Left renal cortex interstitium (tissue), 4 donors: ENCODE data around the gene TBC1D4. TPM values are rescaled to one million over a fixed set of nuclear protein-coding genes. Genes with fewer than 3 reads are reported as not detected.

Source experiments
- DNase-seq, 4 donors: peaks; one replicate each; pipeline ENCODE4 v3.0.0-alpha.2; 2013; ENCODE audit warnings: low read depth in 4 of 4, low spot score in 2 of 4, missing footprints in 1 of 4
- polyA plus RNA-seq, 4 donors: library from polyadenylated mRNA; unstranded; fragments of 120-200 nt; gene quantifications; one replicate each; pipeline ENCODE4 v1.2.1, GENCODE V29; 2013; ENCODE audit not compliant: insufficient read length in 4 of 4

TBC1D4 gene
- polyA plus RNA-seq, 4 donors, result 49.4 to 66.5 (median 53.9) TPM

GRCh38 chr13:75395066-75395465, 86.9 kb downstream of the TBC1D4 start:
- no peak for DNase-seq

- no peak for DNase-seq
Observed at GRCh38 chr13:75393839-75394520, 88.0 kb downstream of the TBC1D4 start.

GRCh38 chr13:75391432-75392100, 90.4 kb downstream of the TBC1D4 start:
- no peak for DNase-seq

GRCh38 chr13:75390229-75390628, 91.7 kb downstream of the TBC1D4 start:
- no peak for DNase-seq

GRCh38 chr13:75385708-75386083, 96.3 kb downstream of the TBC1D4 start:
- DNase-seq, result no peak

GRCh38 chr13:75384879-75385707, 96.9 kb downstream of the TBC1D4 start:
- DNase-seq, result no peak

GRCh38 chr13:75383064-75383715, 98.8 kb downstream of the TBC1D4 start:
- DNase-seq, result no peak

GRCh38 chr13:75378301-75378700, 103.7 kb downstream of the TBC1D4 start:
- DNase-seq, result no peak

- DNase-seq, result no peak
Observed at GRCh38 chr13:75376792-75377402, 105.1 kb downstream of the TBC1D4 start.

GRCh38 chr13:75375329-75375728, 106.6 kb downstream of the TBC1D4 start:
- DNase-seq, result no peak

- DNase-seq, result no peak
Observed at GRCh38 chr13:75373988-75374387, 108.0 kb downstream of the TBC1D4 start.

GRCh38 chr13:75372923-75373841, 108.8 kb downstream of the TBC1D4 start:
- no peak for DNase-seq

- DNase-seq, result peak in 2 of 4 donors; percentile 24 to 33
Observed at GRCh38 chr13:75372517-75372916, 109.5 kb downstream of the TBC1D4 start.

GRCh38 chr13:75371203-75371602, 110.8 kb downstream of the TBC1D4 start:
- DNase-seq, result no peak

GRCh38 chr13:75370774-75371173, 111.2 kb downstream of the TBC1D4 start:
- no peak for DNase-seq

- DNase-seq, result no peak
Observed at GRCh38 chr13:75369981-75370380, 112.0 kb downstream of the TBC1D4 start.

GRCh38 chr13:75368167-75368566, 113.8 kb downstream of the TBC1D4 start:
- DNase-seq, result peak in 1 of 4 donors; percentile 46

GRCh38 chr13:75366380-75367280, 115.3 kb downstream of the TBC1D4 start:
- no peak for DNase-seq
